Mesothelial cell of epicardium (in vitro differentiated cells): ENCODE measurements around the gene AFAP1L2. TPM values are rescaled to one million over a fixed set of nuclear protein-coding genes. Genes with fewer than 3 reads are reported as not detected.

Experiments used
- DNase-seq, 2 experiments: peaks; one replicate each; pipeline ENCODE4 v3.0.0; 2021; ENCODE audit warnings: low spot score in 2 of 2; ENCODE audit not compliant: unreplicated experiment in 2 of 2
- H3K27ac Mint-ChIP-seq: 2 replicates; pipeline ENCODE4 v1.8.0; 2021; ENCODE audit warnings: mixed read lengths
- H3K27me3 Mint-ChIP-seq: 2 replicates; pipeline ENCODE4 v1.8.0; 2021; ENCODE audit warnings: low read depth, mixed read lengths
- H3K36me3 Mint-ChIP-seq: 2 replicates; pipeline ENCODE4 v1.8.0; 2021; ENCODE audit warnings: mixed read lengths
- H3K4me1 Mint-ChIP-seq: 2 replicates; pipeline ENCODE4 v1.8.0; 2021; ENCODE audit warnings: mixed read lengths
- H3K4me3 Mint-ChIP-seq: 2 replicates; pipeline ENCODE4 v1.8.0; 2021; ENCODE audit warnings: mild to moderate bottlenecking, moderate library complexity, mixed read lengths
- H3K9me3 Mint-ChIP-seq: 2 replicates; pipeline ENCODE4 v1.8.0; 2021; ENCODE audit warnings: mixed read lengths
- total RNA-seq: library from RNA; stranded (reverse); gene quantifications from 3 replicates; pipeline ENCODE4 v1.2.1, GENCODE V29; 2021
- TF ChIP-seq, protein P1 (sequence below): fragments of 200-600 bp; sonication (generic); IDR thresholded peaks from one replicate; pipeline ENCODE4 v1.5.0; 2021; ENCODE audit warnings: antibody characterized with exemption; ENCODE audit not compliant: unreplicated experiment

The AFAP1L2 gene
- total RNA-seq, 1 donor from 2014 or later, result 5.7 TPM

GRCh38 chr10:114442091-114442630, 37.9 kb upstream of the AFAP1L2 start:
- peaks cover 13% of the 10 kb centered on the region for H3K4me1 Mint-ChIP-seq
- H3K36me3 Mint-ChIP-seq, result peaks cover 60% of the 10 kb centered on the region
- TF ChIP-seq, protein P1, sequence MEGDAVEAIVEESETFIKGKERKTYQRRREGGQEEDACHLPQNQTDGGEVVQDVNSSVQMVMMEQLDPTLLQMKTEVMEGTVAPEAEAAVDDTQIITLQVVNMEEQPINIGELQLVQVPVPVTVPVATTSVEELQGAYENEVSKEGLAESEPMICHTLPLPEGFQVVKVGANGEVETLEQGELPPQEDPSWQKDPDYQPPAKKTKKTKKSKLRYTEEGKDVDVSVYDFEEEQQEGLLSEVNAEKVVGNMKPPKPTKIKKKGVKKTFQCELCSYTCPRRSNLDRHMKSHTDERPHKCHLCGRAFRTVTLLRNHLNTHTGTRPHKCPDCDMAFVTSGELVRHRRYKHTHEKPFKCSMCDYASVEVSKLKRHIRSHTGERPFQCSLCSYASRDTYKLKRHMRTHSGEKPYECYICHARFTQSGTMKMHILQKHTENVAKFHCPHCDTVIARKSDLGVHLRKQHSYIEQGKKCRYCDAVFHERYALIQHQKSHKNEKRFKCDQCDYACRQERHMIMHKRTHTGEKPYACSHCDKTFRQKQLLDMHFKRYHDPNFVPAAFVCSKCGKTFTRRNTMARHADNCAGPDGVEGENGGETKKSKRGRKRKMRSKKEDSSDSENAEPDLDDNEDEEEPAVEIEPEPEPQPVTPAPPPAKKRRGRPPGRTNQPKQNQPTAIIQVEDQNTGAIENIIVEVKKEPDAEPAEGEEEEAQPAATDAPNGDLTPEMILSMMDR, result no peak
- no peaks in the 10 kb centered on the region for H3K27me3 Mint-ChIP-seq
- DNase-seq, result no peak
- no peak overlapping the region for H3K4me3 Mint-ChIP-seq
- H3K9me3 Mint-ChIP-seq, result no peaks in the 10 kb centered on the region
- no peak overlapping the region for H3K27ac Mint-ChIP-seq

DNA sequence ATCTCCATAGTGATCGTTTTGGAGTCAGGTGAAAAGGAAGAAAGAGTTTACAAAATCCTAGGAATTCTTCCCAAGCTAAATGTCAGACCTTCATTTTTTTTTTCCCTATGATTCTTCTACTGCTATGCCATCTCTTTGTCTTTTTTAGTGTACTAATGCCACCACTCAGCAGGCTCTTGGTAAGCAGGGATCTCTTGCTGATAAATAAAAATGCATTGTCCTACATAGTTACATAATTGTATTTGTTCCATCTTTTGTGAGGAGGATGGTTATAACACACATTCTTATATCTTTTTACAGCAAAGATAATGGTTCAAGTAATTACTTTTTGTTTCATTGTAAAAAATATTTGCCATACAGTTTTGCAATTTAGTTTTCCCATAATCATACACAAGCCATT, 36.8 kb upstream of the AFAP1L2 start:
- H3K4me3 Mint-ChIP-seq, result no peak overlapping the region
- H3K9me3 Mint-ChIP-seq, result no peaks in the 10 kb centered on the region
- H3K27me3 Mint-ChIP-seq, result no peaks in the 10 kb centered on the region
- H3K4me1 Mint-ChIP-seq, result peaks cover 15% of the 10 kb centered on the region
- no peak for DNase-seq
- TF ChIP-seq, protein P1, result no peak
- peaks cover 65% of the 10 kb centered on the region for H3K36me3 Mint-ChIP-seq
- H3K27ac Mint-ChIP-seq, result no peak overlapping the region

DNA sequence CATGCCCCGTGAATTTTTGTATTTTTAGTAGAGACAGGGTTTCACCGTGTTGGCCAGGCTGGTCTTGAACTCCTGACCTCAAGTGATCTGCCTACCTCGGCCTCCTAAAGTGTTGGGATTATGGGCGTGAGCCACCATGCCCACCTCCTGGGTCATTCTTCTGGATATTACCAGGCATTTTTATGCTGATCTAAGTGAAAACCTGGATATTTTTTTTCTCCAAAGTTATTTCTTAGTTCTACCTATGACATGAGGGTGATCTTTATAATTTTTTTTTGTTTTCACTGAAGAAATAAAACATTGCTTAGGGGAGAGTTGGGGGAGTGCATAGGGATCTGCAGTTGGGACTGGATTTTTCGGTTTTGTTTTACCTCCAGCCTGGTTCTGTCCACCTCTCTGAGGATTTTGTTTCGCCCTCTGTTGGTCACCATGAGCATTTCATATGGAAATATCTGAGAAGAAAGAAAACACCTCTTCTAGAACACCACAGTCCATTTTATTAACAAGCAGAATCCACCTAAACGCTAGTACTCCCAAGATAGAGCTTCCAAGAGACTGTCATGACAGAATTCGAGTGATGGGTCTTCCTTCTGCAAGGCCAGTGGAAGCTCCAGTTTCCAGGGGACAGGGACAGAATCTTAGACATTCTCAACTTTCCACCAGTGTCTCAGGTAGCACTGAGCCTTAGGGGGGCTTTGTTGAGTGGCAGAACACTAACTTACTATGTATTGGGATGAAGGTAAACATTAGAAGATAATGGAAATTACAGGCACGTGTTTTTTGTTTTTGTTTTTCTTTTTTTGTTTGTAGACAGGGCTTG, 33.4 kb upstream of the AFAP1L2 start:
- no peaks in the 10 kb centered on the region for H3K9me3 Mint-ChIP-seq
- peaks cover 15% of the 10 kb centered on the region for H3K4me1 Mint-ChIP-seq
- H3K27me3 Mint-ChIP-seq, result no peaks in the 10 kb centered on the region
- H3K36me3 Mint-ChIP-seq, result peaks cover 63% of the 10 kb centered on the region
- no peak overlapping the region for H3K4me3 Mint-ChIP-seq
- no peak for DNase-seq
- no peak overlapping the region for H3K27ac Mint-ChIP-seq
- TF ChIP-seq, protein P1, result peak; percentile 54

GRCh38 chr10:114436941-114437340, 32.6 kb upstream of the AFAP1L2 start:
- TF ChIP-seq, protein P1, result no peak
- Mint-ChIP-seq H3K27me3 (no peaks in the 10 kb centered on the region), H3K9me3 (no peaks in the 10 kb centered on the region), H3K4me3 (no peak overlapping the region), H3K27ac (no peak overlapping the region), H3K4me1 (peaks cover 15% of the 10 kb centered on the region), H3K36me3 (peaks cover 68% of the 10 kb centered on the region)
- no peak for DNase-seq

- Mint-ChIP-seq H3K27ac (no peak overlapping the region), H3K4me3 (no peak overlapping the region), H3K27me3 (no peaks in the 10 kb centered on the region), H3K36me3 (peaks cover 37% of the 10 kb centered on the region), H3K9me3 (no peaks in the 10 kb centered on the region), H3K4me1 (peaks cover 13% of the 10 kb centered on the region)
- TF ChIP-seq, protein P1, result no peak
- DNase-seq, result no peak
Measured at GRCh38 chr10:114432566-114433093, 28.3 kb upstream of the AFAP1L2 start.
